ENCODE measurements around the gene CDK10.

CDK10 gene

GRCh38 chr16:89716493-89716892 is 30.0 kb downstream of the CDK10 start:
- no peak for DNase-seq (ENCODE audit: low read depth)
- H3K4me3 ChIP-seq (ENCODE audit: low read depth, low read length) = no peak overlapping the region
- in situ Hi-C loops (cut with HindIII; ENCODE audit: low sequenced_read_pairs) = no loop called here
- TF ChIP-seq, protein P1, sequence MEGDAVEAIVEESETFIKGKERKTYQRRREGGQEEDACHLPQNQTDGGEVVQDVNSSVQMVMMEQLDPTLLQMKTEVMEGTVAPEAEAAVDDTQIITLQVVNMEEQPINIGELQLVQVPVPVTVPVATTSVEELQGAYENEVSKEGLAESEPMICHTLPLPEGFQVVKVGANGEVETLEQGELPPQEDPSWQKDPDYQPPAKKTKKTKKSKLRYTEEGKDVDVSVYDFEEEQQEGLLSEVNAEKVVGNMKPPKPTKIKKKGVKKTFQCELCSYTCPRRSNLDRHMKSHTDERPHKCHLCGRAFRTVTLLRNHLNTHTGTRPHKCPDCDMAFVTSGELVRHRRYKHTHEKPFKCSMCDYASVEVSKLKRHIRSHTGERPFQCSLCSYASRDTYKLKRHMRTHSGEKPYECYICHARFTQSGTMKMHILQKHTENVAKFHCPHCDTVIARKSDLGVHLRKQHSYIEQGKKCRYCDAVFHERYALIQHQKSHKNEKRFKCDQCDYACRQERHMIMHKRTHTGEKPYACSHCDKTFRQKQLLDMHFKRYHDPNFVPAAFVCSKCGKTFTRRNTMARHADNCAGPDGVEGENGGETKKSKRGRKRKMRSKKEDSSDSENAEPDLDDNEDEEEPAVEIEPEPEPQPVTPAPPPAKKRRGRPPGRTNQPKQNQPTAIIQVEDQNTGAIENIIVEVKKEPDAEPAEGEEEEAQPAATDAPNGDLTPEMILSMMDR (IDR thresholded peaks at IDR 0.05; ENCODE audit: low read depth, low read length, missing control alignments) = no peak

DNA sequence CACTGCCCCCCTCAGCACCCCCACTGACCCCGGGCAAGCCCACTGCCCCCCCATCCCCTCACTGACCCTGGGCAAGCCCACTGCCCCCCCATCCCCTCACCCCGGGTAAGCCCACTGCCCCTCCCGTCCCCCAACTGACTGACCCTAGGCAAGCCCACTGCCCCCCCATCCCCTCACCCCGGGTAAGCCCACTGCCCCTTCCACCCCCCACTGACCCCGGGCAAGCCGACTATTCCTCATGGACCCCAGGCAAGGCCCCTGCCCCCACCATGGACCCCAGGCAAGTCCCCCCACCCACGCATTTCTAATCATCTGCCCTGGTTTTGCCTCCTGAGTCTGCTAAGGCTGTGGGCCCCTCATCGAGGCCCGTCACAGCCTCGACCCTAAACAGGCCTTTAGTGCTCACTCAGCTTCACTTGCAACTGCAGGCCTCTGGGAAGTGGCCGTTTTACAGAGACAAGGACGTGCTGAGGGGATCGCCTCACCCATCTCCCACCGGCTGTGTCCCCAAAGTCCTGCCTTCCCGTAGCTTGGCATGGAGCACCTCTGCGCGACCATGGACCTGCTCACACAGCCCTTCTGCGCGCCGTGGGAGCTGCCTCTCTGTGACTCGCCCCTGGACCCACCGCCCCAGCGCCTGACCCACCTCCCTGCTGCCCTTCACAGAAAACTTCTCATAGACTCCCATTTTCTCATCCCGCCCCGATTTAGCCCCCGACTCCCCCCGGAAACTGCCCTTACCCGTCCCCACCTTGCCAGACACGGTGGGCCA is 30.6 kb downstream of the CDK10 start:
- no peak for DNase-seq (ENCODE audit: low read depth)
- in situ Hi-C loops (cut with HindIII; ENCODE audit: low sequenced_read_pairs) = no loop called here
- TF ChIP-seq, protein P1 (IDR thresholded peaks at IDR 0.05; ENCODE audit: low read depth, low read length, missing control alignments) = no peak
- no peak overlapping the region for H3K4me3 ChIP-seq (ENCODE audit: low read depth, low read length)

- in situ Hi-C loops (cut with HindIII; ENCODE audit: low sequenced_read_pairs) = no loop called here
These were observed 31.4 kb downstream of the CDK10 start for GRCh38 chr16:89717688-89718505.

GRCh38 chr16:89720551-89720812 is 34.0 kb downstream of the CDK10 start:
- in situ Hi-C loops (cut with HindIII; ENCODE audit: low sequenced_read_pairs) = no loop called here
- DNase-seq (ENCODE audit: low read depth) = no peak
- H3K4me3 ChIP-seq (ENCODE audit: low read depth, low read length) = peak overlapping the region; percentile 71
- TF ChIP-seq, protein P1 (IDR thresholded peaks at IDR 0.05; ENCODE audit: low read depth, low read length, missing control alignments) = no peak

More at GRCh38 chr16:89717688-89718505, 31.4 kb downstream of the CDK10 start:
- no peak for DNase-seq (ENCODE audit: low read depth)
- no peak overlapping the region for H3K4me3 ChIP-seq (ENCODE audit: low read depth, low read length)
- TF ChIP-seq, protein P1 (IDR thresholded peaks at IDR 0.05; ENCODE audit: low read depth, low read length, missing control alignments) = no peak

DNA sequence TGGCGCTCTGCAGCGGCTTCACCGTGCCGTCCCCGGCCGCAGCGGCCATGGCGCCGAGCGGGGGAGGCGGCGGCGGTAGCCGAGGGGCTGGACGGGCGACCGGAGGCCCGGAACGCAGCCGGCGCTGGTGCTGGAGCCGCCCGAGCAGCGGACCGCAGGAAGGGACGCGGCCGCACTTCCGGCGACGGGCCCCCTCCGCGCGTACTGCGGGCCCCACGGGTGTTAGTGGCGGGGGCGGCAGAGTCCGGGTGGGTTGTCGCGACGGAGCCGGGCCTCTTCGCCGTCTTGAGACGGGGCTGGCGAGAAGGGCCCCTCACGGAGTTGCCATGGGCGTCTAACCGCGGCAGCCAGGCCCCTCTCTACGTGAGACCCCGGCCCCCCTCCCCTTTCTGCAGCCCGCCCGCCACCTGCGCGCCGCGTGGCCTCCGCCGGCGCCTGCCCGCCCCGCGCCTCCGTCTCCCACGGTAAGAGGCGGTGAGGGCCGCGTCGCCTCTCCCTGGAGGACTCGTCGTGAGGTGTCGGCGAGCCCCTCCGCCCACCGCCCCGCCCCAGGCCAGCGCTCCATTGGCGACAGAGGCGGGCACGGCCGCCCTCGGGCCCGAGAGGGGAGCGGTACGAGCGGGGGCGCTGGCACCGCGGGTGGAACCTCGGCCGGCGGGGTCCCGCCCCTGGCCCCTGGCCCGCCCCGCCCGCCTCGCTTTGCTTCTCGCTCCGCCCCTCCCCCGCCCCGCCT is 34.5 kb downstream of the CDK10 start, which contains the start of the genes VPS9D1 and ZNF276:
Gene VPS9D1, minus strand, starts transcription at position 86 of the 733 bp plus-strand sequence. Its CDS starts 37 bp downstream, at position 49.
Gene ZNF276, plus strand, starts transcription at position 725 of the 733 bp plus-strand sequence. CDS start 104 bp downstream, outside the sequence.
- in situ Hi-C loops (cut with HindIII; ENCODE audit: low sequenced_read_pairs) = no loop called here
- DNase-seq (ENCODE audit: low read depth) = no peak
- TF ChIP-seq, protein P1 (IDR thresholded peaks at IDR 0.05; ENCODE audit: low read depth, low read length, missing control alignments) = no peak
- peak within 1 kb of the TSS; percentile 71 for H3K4me3 ChIP-seq (ENCODE audit: low read depth, low read length)

All from astrocyte of the cerebellum (primary cell).